NCI-H345 treated with DMSO at 0.1 percent for 48 hours (cell line): Measurements from ENCODE around the gene PCDHGA9.
"Not testable (repeated sequence)": the region's sequence is repeated elsewhere in the genome, so short reads cannot be mapped to it uniquely, and the experiment has no call there.

Source experiments
- DNase-seq: peaks from one replicate; lab custom pipeline; 2025; ENCODE audit not compliant: unreplicated experiment; lab: John Stamatoyannopoulos, UW

The PCDHGA9 gene

GRCh38 chr5:141413540-141414069, 11.0 kb downstream of the PCDHGA9 start:
- no peak for DNase-seq

GRCh38 chr5:141414548-141415274, 12.1 kb downstream of the PCDHGA9 start:
- not testable (repeated sequence) for DNase-seq

DNA sequence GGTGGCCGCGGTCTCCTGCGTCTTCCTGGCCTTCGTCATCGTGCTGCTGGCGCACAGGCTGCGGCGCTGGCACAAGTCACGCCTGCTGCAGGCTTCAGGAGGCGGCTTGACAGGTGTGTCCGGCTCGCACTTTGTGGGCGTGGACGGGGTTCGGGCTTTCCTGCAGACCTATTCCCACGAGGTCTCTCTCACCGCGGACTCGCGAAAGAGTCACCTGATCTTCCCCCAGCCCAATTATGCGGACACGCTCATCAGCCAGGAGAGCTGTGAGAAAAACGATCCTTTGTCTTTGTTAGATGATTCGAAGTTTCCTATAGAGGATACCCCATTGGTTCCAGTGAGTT, 12.7 kb downstream of the PCDHGA9 start:
- not testable (repeated sequence) for DNase-seq

DNA sequence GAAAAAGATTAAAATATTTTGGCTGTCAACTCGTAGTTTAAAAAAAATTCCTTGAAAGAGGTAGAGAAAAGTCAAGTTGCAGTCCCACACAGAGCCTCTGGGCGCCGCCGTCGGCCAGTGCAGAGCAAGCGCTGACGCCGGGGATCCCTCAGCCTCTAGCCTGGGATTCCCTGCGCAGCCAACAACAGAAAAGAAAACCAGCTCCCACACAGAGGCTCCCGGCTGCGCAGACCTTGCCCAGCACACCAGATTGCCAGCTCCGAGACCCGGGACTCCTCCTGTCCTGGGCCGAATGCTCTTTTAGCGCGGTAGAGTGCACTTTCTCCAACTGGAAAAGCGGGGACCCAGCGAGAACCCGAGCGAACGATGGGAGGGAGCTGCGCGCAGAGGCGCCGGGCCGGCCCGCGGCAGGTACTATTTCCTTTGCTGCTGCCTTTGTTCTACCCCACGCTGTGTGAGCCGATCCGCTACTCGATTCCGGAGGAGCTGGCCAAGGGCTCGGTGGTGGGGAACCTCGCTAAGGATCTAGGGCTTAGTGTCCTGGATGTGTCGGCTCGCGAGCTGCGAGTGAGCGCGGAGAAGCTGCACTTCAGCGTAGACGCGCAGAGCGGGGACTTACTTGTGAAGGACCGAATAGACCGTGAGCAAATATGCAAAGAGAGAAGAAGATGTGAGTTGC, 15.1 kb downstream of the PCDHGA9 start, which contains the start of gene PCDHGB7:
PCDHGB7 (plus strand) TSS at position 184 of the 679 bp plus-strand sequence; CDS start at position 367, 183 bp downstream.
- not testable (repeated sequence) for DNase-seq

- DNase-seq: no peak
Observed at GRCh38 chr5:141419074-141419880, 16.7 kb downstream of the PCDHGA9 start.

GRCh38 chr5:141420855-141421488, 18.4 kb downstream of the PCDHGA9 start, which contains the start of gene PCDHGA11:
PCDHGA11 (plus strand) TSS chr5:141421051; CDS start chr5:141421228, 177 bp downstream.
- DNase-seq: no peak

DNA sequence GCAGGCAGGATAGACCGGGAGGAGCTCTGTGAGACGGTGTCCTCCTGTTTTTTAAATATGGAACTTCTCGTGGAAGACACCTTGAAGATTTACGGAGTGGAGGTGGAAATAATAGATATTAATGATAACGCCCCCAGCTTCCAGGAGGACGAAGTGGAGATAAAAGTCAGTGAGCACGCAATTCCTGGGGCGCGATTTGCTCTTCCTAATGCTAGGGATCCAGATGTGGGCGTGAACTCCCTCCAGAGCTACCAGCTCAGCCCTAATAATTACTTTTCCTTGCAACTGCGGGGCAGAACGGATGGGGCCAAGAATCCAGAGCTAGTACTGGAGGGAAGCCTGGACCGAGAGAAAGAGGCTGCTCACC, 18.9 kb downstream of the PCDHGA9 start:
- no peak for DNase-seq

- DNase-seq: no peak
Observed at GRCh38 chr5:141422742-141423291, 20.2 kb downstream of the PCDHGA9 start.

GRCh38 chr5:141427783-141428426, 25.3 kb downstream of the PCDHGA9 start:
- DNase-seq: no peak

GRCh38 chr5:141430332-141431113, 27.9 kb downstream of the PCDHGA9 start, which contains the start of gene PCDHGA12:
PCDHGA12 (plus strand) TSS chr5:141430507; CDS start chr5:141430760, 253 bp downstream.
- no peak for DNase-seq

GRCh38 chr5:141431286-141431685, 28.7 kb downstream of the PCDHGA9 start:
- DNase-seq: no peak

DNA sequence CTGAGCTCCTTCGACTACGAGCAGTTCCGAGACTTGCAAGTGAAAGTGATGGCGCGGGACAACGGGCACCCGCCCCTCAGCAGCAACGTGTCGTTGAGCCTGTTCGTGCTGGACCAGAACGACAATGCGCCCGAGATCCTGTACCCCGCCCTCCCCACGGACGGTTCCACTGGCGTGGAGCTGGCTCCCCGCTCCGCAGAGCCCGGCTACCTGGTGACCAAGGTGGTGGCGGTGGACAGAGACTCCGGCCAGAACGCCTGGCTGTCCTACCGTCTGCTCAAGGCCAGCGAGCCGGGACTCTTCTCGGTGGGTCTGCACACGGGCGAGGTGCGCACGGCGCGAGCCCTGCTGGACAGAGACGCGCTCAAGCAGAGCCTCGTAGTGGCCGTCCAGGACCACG, 29.7 kb downstream of the PCDHGA9 start:
- DNase-seq: not testable (repeated sequence)

DNA sequence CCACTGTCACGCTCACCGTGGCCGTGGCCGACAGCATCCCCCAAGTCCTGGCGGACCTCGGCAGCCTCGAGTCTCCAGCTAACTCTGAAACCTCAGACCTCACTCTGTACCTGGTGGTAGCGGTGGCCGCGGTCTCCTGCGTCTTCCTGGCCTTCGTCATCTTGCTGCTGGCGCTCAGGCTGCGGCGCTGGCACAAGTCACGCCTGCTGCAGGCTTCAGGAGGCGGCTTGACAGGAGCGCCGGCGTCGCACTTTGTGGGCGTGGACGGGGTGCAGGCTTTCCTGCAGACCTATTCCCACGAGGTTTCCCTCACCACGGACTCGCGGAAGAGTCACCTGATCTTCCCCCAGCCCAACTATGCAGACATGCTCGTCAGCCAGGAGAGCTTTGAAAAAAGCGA, 30.1 kb downstream of the PCDHGA9 start:
- not testable (repeated sequence) for DNase-seq

- DNase-seq: no peak
Observed at GRCh38 chr5:141434006-141434405, 31.4 kb downstream of the PCDHGA9 start.

GRCh38 chr5:141437221-141437620, 34.6 kb downstream of the PCDHGA9 start:
- DNase-seq: no peak

- DNase-seq: no peak
Observed at GRCh38 chr5:141439411-141440141, 37.0 kb downstream of the PCDHGA9 start.

DNA sequence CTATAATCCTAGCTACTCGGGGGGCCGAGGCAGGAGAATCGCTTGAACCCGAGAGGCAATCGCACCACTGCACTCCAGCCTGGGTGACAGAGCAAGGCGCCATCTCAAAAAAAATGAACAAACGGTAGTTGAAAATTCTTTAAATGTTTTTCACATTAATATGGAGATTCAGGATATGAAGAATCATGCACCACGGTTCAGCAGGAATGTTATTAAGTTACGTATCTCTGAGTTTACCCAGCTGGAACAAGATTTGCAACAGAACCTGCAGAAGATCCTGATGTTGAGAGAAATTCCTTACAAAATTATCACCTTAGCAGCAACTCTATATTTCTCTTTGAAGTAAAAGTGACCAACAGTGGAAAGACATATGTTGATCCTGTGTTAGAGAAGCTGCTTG, 37.8 kb downstream of the PCDHGA9 start:
- no peak for DNase-seq

DNA sequence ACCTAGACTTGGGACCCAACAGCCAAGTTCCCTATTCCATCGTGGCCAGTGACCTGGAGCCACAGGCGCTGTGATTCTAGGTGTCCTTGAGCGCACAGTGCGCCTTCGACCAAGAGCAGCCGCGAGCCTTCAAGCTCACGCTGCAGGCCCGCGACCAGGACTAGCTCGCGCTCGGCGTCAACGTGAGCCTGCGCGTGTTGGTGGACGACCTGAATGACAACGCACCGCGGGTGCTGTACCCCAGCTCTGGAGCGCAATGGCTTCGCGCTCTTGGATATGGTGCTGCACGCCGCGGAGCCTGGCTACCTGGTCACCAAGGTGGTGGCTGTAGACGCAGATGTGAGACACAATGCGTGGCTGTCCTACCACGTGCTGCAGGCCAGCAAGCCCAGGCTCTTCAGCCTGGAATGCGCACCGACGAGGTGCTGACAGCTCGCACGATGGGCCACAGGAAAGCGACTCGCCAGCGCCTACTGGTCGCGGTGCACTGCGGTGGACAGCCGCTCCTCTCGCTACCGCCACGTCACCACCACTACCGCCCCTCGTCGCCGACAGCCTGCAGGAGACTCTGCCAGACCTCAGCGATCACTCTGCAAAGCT, 39.1 kb downstream of the PCDHGA9 start:
- no peak for DNase-seq
